Measurements from ENCODE around the gene C15orf62.

Gene C15orf62

DNA sequence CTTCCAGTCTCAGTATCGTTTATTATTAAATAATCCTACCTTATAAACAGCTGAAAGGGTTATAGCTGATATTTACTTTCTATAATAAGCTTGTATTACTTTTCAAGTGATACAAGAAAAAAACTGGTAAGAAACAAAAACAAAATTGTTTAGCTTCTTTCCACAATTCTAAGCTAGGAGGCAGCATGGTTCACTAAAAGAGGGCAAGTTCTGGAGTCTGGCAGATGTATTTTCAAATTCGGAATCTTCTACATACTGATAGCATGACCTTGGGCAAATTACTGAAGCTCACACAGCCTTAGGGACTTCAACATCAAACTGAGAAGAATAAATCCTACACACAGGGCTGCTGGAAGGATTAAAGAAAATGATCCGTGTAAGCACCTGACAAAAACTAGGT lies 15.4 kb downstream of the C15orf62 start:
- DNase-seq (ENCODE audit: low read depth) = no peak

DNA sequence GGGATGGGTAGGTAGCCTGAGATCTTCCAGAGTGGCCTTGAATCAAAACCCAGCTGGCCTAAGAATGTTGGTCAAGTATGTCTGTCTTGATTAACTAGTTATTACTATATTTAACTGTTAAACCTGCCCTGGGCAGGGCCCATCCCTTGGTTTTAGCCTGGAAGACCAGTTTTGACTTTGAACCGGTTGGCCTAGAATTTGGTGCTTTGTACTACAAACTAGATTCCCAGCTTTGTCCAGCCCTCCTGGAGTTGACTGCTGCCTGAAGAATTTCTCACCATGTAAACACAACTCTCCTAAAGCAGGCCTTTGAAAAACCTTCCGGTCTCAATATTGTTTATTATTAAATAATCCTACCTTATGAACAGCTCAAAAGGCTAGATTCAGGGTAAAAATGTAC lies 16.0 kb downstream of the C15orf62 start:
- no peak for DNase-seq (ENCODE audit: low read depth)

DNA sequence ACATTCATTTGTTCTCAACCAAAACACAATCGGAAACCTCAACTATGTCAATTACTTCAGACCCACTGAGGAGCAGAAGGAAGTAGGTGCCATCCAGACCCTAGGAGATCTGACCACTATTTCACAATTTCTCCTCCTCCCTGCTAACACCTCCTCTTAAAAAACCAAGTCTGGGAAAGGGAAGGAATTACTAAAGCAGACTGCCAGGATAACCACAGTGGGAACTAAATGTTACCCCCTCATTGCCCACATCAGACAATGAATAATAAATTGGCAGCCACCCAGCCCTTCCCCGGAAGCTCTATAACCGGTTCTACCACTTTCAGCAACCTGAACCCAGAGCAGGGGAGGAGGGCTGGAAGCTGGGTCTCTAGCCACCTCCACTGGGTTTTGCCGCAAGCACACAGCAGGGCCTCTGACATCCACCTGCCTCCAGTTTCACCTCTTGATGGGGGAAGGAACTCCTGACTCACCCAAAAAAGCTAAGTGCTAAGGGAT lies 17.6 kb downstream of the C15orf62 start:
- peak; percentile 56 for DNase-seq (ENCODE audit: low read depth)

DNA sequence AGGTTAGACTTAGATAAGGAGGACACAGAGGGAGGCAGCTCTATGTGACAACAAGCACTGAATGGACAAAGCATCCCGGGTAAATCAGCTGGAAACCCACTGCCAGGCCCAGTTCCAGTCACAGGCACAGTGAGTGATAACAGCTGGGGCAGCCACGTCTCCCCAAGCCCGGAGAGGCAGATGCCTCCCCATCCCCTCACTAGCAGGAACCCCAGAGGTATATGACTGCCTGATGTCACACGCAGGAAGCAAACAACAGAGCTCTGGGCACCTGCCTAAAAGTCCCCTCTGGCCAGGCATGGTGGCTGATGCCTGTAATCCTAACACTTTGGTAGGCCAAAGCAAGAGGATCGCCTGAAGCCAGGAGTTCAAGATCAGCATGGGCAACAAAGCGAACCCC lies 18.2 kb downstream of the C15orf62 start:
- no peak for DNase-seq (ENCODE audit: low read depth)

DNA sequence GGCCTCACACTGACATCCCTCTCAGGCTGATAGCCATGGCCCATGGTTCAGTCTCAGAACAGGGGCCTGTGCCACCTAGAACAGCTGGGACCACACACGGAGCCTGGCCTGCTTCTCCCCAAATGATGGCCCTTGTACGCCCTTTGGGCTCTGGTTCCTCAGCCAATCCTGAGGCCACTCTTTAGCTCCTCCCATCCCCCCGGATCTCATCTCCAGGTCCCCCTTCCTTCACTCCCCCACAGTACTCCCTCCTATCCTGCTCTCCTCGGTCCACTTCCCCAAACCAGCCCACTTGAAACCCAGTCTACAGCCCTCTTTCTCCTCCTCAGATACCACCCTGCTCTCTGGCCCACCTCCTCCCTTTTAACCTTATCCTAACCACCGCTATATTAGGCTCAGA lies 19.3 kb downstream of the C15orf62 start:
- no peak for DNase-seq (ENCODE audit: low read depth)

DNA sequence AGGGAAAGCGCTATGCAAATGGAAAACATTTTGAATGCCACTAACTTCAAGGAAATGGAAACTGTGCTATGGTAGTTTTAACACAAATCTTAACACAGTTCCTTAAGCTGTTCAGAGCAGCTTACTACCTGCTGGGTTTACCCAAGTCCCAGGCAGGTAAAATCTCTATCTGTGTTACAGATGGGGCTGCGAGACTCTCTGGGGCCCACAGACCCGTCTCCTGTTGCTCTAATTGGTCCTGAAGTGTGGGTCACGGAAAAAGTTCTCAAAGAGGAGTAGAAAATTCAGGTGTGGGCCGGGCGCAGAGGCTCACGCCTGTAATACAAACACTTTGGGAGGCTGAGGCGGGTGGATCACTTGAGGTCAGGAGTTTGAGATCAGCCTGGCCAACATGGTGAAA lies 20.2 kb downstream of the C15orf62 start:
- no peak for DNase-seq (ENCODE audit: low read depth)

DNA sequence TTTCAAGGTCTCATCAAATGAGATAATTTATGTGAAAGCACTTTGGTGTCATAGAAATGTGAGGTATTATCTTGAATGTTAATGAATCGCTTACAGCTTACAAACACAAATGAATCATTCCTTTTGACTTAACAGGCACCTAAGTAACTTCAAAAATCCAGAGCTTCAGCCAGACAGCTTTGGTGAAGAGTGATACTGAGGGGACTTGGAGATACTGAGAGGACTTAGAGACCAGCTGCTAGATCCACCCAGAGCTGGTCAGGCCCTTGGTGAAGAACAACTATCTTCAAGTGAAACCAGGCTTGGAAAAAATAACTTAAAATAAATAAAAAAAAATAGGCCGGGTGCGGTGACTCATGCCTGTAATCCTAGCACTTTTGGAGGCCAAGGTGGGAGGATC lies 20.9 kb downstream of the C15orf62 start:
- DNase-seq (ENCODE audit: low read depth) = no peak

DNA sequence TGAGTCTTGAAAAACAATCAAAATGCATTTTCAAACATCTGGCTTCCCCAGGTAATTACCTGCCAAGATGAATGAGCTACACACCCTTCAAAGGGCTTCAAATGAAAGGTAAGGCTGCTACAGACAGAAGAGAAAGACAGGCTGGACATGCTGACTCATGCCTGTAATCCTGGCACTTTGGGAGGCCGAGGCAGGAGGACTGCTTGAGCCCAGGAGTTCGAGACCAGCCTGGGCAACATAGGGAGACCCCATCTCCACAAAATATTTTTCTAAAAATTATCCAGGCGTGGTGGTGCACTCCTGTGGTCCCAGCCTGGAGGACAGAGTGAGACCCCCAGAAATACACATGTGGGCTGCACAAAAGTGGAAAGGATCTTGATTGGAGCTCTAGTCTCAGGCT lies 22.6 kb downstream of the C15orf62 start:
- DNase-seq (ENCODE audit: low read depth) = no peak

DNA sequence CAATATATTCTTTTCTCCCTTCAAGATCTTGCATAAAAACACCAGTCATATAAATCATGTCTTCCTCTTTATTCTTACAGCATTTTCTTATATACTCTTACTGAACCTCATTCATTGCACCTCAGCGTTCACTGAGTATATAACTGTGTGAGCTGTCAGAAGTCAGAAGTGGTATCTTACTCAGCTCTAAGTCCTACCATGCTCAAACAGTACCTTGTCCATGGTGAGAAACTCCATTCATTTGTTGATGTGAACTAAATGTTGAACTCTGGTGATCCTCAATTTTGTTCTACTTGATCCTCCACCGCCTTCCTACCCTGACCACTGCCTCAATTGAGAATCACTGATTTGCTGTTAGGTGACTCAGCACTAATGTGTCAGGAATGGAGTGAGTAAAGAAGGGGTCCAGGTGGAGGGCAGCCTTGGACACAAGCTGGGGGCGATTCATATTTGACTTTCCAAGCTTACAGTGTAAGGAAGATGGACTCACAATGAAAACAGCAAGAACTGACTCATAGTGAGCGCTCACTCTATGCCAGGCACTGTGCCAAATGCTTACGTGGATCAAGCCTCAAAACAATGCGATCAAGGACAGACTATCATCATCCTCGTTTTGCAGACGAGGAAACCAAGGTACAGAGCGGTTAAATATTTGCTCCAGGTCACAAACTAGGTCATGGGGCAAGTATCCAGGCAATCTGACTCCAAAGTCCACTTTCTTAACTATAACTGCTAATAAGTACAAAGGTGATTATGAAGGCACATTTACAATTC lies 23.6 kb downstream of the C15orf62 start:
- no peak for DNase-seq (ENCODE audit: low read depth)

DNA sequence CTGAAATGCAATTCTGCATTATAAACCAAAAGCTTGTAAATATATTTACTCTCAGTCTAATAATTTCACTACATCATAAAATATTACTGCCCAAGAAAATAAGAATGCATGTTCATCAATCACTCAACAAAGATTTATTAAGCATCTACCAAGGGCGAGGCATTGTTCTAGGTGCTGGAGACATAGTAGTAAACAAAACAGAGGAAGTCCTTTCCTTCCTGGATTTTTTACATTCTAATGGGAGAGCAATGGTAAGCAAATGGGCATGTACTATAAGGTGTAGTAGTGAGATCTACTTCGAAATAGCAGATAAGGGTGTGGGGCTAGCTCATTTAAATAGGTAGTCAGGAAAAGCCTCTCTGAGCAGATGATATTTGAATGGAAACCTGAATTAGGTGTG lies 26.3 kb downstream of the C15orf62 start:
- no peak for DNase-seq (ENCODE audit: low read depth)

DNA sequence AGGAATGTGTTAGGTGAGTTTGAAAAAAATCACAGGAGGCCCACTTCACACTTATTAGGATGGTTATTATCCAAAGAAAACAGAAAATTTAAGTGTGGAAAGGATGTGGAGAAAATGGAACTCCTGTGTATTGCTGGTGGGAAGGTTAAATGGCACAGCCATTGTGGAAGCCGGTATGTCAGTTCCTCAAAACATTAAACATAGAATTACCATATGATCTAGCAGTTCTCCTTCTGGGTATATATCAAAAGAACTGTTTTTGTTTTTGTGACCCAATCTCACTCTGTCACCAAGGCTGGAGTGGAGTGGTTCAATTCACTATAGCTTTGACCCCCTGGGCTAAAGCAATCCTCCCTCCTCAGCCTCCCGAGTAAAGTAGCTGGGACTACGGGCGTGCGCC lies 26.7 kb downstream of the C15orf62 start:
- no peak for DNase-seq (ENCODE audit: low read depth)

DNA sequence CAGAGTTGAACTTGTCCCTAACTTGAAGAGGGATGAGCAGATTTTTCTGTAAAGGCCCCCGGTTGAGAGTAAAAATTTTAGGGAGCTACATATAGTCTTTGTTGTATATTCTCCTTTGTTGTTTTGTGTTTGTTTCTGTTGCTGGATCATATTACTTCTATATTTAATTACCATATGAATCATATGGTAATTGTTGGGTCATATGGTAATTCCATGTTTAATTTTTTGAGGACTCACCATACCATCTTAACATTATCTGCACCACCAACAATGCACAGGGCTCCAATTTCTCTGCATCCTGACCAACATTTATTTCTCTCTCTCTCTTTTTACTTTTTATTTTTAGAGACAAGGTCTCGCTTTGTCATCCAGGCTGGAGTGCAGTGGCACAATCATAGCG lies 29.7 kb downstream of the C15orf62 start:
- no peak for DNase-seq (ENCODE audit: low read depth)

DNA sequence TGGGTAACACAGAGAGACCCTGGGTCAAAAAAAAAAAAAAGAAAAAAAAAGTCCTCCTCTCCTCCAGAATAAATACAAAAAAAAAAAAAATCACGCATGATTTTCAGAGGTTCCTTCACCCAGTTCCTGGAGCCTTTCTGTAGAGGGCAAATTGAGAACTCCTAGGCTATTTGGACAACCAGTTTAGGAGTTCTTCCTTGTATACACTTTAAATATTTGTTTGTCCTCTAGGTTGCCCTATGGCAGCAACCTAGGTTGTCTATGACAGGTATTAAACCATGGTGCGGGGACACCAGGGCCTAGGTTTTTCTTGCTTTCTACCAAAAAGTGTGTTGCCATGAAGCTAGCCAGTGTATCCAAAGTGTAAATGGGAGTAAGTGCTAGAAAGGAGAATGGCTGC lies 33.3 kb downstream of the C15orf62 start:
- DNase-seq (ENCODE audit: low read depth) = no peak

DNA sequence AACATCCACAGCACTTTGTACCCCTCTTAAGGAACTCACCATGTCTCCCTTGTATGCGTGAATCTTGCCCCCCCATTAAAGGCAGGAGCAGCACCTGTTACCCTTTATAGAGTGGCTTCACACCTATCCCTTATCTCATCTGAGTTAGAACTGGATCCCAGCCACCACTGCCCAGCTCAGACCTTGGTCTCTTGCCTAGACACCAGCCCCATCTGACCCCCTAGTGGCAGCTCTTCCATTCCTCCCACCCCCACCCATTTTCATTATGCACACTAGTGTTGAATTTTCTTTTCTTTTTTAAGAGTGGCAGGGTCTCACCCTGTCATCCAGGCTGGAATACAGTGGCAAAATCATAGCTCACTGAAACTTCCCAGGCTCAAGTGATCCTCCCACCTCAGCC lies 33.9 kb downstream of the C15orf62 start:
- no peak for DNase-seq (ENCODE audit: low read depth)

DNA sequence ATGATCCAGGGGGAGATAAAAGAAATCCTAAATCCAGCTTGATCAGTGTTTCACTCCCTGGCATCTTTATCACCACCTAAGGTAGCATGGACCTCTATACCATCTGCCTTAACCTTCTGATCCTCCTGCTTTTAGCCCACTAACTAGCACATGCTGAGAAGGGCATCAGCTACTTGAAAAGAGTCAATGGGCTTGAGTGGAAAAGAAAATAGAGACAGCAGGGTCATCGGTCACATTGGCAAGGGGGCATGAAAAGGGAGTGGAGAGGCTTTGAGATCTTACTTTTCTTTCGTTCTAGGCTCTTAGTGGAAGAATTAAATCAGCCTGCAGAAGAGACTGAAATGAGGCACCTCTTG lies 36.9 kb downstream of the C15orf62 start:
- no peak for DNase-seq (ENCODE audit: low read depth)

DNA sequence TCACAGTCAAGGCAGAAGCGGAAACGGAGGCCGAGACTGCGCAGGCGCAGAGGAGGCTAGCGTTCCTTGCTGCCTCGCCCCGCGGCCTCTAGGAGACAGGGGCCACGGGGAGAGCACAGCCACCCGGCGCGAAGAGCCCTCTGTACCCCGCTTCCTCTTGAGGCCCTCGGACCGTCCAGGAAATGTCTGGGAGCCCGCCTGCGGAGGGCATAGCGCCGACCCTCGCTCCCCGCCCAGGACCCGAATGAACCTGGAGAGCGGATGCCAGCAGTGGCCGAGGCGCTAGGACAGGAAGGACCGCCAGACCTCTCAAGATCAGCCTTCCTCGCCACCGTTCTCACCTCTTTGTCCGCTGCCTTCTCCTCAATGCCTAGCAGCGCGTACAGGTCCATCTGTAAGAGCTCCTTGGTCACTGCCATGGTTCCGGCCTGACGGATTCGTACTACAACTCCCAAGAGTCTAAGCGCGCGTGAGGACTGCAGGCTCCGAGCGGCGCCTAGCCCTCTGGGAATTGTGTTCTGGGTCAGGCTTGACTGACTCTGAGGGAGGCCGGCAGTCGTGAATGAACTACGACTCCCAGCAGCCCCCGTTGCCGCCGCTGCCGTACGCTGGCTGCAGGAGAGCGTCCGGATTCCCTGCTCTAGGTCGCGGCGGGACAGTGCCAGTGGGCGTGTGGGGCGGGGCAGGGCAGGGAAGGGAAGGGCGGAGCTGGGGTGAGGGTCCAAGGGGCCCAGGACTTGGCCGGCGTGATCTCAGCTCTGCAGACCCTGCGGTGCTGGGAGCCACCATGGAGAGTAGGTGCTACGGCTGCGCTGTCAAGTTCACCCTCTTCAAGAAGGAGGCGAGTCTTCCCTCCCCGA lies 37.5 kb downstream of the C15orf62 start, which contains the start of the genes DNAJC17 and ZFYVE19:
Gene DNAJC17 (minus strand): TSS at position 446 of the 860 bp plus-strand sequence. CDS start 27 bp downstream, at position 419.
Gene ZFYVE19 (plus strand): TSS at position 62 of the 860 bp plus-strand sequence. CDS start 501 bp downstream, at position 563.
- DNase-seq (ENCODE audit: low read depth) = peak; percentile 92

DNA sequence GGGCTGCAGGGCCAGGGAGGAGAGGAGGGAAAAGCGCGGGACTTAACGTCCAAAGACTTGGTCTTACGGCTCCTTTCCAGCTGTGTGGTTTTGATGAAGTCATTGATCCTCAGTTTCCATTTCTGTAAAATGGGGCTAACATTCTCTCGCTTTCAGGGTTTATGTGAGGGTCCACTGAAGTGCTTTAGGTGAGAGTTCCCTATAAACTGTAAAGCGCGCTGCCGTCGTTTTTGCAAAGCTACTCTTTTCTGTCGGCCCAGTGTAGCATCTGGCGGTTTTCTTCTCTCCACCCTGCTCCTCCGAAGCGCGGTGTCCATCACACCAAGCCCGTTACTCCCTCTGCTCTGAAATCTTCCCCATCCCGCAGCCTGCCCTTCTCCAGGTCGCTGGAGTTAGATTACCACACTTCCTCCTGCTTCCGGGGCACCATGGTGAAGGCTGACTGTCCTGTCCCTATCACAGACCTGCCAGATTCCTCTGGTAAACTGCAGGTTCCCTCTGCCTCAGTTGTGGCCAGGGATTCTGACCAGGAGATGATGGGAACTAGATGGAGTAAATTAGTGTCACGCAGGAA lies 38.2 kb downstream of the C15orf62 start:
- no peak for DNase-seq (ENCODE audit: low read depth)

DNA sequence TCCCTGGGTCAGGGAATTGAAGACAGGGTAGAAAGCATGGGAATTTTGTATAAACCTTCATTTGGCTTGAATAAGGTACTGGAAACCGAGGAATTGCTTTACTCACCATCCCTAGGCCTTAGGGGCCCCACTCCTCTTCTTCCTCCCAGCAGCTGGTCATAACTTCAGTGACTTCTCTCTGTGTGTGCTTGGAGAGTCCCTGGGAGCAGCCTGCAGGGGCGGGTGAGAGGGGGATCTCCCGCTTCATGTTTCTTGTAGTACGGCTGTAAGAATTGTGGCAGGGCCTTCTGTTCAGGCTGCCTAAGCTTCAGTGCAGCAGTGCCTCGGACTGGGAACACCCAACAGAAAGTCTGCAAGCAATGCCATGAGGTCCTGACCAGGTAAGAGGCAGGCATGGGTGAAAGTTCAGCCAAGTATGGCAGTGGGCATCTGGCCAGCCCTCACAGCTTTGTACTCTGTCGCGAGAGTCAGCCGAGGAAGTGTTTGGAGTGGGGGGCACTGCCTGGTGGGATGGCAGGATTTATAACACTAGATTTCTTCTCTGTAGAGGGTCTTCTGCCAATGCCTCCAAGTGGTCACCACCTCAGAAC lies 39.2 kb downstream of the C15orf62 start:
- no peak for DNase-seq (ENCODE audit: low read depth)

DNA sequence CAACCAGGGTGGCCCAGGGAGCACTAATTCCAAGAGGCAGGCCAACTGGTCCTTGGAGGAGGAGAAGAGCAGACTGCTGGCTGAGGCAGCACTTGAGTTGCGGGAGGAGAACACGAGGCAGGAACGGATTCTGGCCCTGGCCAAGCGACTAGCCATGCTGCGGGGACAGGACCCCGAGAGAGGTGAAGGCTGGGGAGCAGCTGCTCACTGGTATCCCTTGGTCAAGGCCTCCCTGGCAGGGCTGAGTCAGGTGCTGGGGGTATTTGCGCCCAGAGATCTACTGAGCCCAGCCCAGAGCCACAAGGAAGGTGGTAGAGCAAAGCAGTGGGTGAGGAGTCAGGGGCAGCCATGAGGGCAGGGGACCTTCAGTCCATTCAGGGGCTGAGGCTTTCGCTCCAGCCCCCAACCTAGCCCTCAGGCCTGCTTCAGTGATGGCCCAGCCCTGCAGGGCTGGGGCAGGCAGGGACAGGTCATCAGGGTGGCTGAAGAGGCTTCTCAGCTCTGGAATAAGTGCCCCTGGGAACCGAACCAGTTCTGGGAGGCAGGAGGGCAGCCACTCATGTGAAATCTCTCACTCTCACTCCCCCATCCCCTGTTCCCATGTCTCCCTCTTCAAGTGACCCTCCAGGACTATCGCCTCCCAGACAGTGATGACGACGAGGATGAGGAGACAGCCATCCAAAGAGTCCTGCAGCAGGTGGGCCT lies 43.1 kb downstream of the C15orf62 start:
- no peak for DNase-seq (ENCODE audit: low read depth)

DNA sequence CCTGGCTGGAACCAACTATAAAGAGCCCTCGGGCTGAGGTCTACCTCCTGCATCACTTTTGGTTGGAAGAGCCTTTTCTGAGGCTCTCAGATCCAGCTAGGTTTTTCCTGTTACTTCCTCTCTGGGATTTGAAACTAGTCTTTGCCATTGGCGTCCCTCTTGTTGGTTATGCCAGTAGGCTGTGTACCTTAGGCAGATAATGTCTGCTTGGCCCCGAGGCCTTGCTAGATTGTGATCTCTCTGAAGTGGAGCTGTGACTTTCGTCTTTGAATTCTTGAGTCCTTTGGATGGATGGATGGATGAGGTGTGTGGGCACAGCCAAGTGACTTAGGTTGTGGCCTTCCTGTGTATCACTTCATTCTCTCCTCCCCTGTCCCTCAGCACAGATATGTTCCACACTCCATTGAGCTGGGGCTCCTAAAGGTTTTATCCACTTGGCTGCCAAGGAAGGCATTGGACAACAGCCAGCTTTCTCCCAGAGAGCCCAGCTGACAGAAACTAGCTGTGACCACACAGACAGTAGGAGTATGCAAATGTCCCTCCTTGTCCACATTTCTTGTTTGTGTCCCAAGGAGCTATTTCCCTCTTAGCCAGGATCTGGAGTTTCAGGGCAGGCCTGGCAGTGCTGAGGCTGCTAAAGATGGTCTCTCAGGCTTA lies 45.4 kb downstream of the C15orf62 start:
- no peak for DNase-seq (ENCODE audit: low read depth)

DNA sequence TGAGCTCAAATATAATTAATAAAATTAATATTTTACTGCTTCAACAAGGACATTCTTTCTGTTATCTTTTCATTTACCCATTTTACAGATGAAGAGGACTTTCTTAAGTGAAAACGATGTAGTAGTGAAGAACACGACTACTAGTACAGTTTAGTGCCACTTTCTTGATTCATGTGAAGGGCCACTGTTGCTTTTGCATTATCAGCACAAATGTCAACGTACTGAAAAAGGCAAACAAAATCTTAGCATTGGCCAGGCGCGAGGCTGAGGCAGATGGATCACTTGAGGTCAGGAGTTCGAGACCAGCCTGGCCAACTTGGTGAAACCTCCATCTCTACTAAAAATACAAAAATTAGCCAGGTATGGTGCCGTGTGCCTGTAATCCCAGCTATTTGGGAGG lies 49.3 kb downstream of the C15orf62 start:
- DNase-seq (ENCODE audit: low read depth) = no peak
